GM11168 (cell line): Measurements from ENCODE around the gene GRID1.

ENCODE experiments used
- in situ Hi-C: fragments of 300-500 bp; cut with MboI; formaldehyde crosslinking; loops from one replicate; pipeline ENCODE4 v1.12.0; 2022; ENCODE audit warnings: low sequenced_read_pairs; ENCODE audit not compliant: unreplicated experiment

GRID1 gene

DNA sequence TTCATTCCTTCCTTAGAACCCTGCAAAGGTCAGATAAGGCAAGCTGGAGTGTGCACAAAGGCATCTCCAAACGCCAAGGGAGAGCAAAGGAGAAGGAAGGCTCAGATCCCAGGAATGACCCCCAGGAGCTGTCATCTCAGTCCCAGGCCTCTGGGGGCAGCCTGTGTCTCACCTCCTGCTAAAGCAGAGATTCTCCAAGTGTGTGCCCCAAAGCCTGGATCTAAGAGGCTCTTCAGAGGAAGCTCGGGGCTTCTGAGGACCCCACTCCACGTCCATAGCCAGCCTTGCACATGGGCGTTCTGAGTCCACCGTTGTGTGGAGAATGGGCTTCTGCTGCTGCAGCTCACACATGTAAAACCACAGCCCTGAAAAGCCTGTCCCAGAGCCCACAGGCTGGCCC is 5.1 kb upstream of the GRID1 start:
- in situ Hi-C loops: no loop called here

DNA sequence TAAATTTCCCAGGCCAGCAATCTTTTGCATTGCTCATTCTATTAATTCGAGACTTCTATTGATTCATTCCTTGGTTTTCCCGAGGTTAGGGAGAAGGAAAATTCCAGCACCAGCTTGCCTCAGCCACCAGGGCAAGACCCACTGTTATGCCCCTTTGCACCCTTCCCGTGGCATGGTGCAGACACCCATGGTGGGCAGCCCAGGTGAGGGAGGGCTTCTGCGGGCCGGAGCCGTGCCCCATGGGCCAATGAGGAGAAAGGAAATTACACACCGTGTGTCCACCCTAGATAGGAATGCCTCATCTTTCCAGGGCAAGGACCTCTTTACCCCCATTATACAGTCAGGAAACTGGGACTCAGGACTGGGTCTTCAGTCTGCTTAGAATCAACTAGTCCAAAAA is 4.5 kb upstream of the GRID1 start:
- in situ Hi-C loops: no loop called here

DNA sequence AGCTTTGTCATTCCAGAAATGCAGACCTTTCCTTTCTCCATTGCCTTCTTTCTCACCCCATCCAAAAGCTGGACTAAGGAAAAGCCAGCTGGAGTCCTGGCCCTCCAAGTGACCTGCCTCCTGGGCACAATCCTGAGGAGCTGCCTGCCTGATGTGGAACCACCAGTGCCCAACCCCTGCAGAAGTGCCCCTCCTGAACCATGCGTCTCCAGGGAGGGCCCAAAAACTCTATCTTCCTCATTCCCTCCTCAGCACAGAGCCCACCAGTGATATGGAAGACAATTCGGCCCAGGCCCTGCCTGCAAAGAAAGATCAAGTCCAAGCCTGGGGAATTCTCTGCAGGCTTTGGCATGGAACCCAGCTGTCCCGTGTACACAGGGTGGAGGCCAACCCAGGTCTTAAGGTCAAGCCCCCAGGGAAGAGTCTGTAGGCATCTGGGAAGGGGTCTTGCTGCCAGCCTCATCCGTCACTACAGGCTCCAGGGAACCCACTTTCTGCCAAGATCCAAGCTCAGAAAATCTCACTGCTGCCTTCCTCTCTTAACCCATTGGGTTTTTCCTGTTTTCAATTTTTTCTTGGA is 3.5 kb upstream of the GRID1 start:
- in situ Hi-C loops: no loop called here

DNA sequence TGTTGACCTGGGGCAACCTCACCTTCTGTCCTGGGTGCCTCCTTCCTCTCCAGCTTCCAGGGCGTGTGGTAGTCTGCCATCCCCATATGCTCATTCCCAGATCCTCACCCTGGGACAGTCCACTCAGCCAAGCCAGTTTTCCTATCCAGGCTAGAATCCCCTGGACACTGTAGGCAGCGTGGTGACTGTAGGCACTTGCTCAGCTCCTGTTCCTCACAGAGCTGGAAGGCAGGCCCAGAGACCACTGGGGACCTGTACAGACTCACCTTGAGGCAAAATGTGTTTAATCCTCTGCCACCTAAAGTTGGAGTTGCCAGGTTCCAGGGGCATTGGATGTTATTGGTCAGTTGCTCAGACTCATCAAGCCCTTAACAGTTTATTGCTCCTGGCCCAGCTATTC is 2.4 kb upstream of the GRID1 start:
- in situ Hi-C loops: no loop called here

DNA sequence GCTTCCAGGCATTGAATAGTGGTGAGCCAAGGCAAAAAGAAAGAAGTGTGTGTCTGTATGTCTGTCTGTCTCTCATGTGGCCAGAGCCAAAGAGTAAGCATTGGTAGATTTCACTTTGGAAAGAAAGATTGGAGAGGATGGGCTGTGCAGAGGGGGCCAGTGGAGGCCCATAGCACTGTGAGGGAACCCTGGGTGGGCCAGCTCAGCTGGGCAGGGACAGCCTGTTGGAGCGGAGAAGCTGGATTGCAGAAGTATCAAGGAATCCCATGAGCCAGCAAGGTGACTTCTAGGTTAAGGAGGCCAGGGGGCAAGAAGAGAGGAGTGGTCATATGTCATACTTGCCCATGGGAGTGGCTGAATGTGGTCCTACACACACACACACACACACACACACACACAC is 1.5 kb upstream of the GRID1 start:
- in situ Hi-C loops: no loop called here

DNA sequence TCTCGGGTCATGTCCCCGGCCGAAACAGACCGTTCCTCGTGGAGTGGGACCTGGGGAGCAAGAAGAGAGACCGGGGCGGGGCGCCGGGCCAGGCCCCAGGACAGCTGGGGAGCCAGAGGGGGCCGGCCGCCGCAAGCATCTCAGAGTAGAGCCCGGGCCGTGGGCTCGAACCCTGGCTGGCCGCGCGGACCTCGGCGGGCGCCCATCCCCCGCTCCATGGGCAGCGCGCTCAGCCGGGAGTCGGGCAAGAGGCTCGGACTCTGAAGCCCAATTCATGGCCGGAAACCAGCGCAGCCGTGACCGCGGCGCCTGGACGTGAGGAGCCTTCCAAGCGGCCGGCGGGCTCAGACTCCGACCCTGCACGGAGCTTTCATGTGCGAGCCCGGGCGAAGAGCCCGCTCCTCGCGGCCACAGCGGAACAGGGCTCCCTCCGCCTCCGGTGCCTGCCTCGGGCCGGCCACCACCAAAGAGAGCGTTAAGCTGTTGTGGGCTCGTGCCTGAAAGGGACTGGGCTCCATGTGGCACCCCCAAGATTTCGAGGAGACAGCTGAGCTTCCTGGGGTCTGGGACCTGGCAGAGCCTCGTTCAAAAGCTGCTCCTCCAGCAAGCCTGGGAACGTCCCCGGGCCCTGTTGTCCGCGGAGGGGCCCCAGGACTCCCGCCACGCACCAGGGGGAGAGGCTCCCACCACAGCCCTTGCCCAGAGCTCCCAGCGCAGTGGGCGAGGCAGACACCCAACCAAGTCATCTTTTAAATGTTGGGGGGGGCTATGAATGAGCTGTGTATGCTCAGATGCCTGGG is 757 bp upstream of the GRID1 start:
- in situ Hi-C loops: no loop called here

DNA sequence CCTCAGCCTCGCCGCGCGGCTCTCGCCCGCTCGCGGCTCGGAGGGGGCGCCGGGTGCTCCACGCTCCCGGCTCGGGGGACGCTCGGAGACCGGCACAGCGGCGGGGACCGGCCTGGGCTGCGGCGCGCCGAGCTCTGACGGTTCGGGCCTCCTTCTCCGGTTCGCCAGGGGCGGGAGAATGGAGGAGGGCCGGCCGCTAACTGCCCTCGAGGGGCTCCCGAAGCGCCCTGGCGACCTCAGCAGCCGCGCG is 232 bp upstream of the GRID1 start:
- in situ Hi-C loops: no loop called here

DNA sequence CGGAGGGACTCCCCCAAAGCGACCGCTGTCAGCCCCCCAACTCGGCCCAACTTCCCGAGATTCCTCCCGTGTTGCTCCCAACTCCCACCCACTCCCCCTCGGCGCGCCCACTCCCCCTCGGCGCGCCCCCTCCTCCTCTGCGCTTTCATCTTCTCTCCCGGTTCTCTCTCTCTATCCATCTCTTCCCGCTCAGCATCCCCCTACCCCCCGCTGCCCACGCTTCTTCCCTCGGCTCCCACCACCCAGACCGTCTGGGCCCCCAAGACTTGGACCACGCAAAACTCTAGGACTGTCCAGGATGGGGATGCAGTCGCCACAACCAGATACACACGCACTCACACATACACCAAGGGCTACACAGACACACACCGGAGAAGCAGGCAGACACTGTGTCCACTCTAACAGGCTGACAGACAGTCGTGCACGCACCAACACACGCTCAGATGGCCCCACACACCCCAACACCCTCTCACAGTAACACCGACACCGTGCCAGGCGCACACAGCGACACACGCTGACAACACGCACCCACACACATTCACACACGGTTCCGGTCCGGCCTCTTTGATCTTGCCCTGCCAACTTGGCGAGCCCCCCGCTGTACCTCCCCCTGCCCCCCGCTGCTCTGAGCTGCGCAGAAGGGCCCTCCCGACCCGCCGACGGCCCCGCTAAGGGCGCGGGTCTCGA is 1.1 kb downstream of the GRID1 start:
- in situ Hi-C loops: no loop called here

DNA sequence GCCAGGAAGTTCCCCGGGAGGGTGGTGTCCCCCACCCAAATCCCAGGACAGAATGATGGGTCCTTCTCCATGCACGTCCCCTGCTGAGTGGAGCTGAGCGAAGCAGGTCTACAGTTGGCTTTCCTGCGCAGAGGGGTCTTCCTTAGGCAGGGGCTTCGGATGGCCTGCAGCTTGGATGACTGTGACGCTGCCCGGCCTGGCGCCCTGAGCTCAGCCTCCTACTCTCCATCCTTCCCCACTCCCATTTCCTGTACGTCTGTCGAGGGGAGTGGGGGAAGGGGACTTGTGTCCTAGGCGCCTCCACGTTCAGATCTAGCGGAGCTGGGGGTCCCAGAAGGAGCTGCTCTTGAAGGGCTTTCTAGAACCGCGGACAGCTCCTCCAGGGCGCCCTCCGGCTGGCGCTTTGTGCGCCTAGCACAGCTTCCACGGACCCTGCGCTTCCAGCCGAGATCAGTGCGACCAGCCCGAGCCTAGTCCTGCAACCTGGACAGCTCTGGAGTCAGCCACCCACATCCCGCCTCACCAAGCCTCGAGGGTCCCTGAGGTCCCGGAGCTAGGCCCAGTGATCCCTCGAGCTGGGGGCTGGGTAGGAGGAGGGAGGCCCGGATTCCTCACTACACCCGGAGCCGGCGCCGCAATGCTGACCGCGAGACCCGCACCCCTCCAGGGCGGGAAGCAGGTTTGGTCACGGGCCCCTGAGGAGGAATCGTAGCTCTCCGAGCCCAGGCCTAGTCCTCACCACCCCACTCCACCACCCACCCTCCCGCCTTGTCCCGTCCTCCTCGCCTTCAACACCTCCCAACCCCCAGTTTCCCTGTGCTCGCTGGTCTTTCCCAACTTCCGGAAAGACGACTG is 1.9 kb downstream of the GRID1 start:
- in situ Hi-C loops: no loop called here

DNA sequence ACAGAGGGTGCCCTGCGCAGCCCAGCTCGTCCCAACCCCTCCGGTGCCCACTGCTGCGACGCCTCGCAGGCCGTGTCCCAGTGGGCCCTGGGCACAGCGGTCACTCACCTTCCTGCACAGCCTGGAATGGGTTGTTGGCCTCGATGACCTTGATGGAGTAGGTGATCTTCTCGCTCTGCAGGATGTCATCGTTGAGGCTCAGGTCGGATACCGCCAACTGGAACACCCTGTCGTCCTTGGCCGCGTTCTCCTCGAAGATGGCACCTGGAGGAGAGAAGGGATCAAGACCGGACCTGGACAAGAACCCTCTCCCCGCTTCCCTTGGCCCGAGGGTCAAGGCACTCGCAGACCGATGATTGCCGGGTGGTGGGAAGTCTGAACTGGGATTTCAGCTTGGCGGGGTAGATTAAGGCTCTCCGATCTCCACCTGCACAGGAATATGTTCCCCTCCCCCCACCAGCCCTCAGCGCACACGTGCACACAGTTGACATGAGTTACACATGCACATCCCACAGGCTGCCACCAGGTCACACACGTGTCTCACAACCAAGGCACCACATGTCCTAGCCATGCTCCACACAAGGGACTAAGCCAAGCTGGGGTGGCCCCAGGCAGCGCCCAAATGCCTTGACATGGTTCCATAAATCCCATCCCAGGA is 2.6 kb downstream of the GRID1 start:
- in situ Hi-C loops: no loop called here

- in situ Hi-C loops: no loop called here
These were observed 3.3 kb downstream of the GRID1 start for GRCh38 chr10:86363184-86363832.

- in situ Hi-C loops: no loop called here
These were observed 3.9 kb downstream of the GRID1 start for GRCh38 chr10:86362586-86363183.

- in situ Hi-C loops: no loop called here
These were observed 4.5 kb downstream of the GRID1 start for GRCh38 chr10:86362129-86362527.

GRCh38 chr10:86361156-86362128 is 5.2 kb downstream of the GRID1 start:
- in situ Hi-C loops: no loop called here

DNA sequence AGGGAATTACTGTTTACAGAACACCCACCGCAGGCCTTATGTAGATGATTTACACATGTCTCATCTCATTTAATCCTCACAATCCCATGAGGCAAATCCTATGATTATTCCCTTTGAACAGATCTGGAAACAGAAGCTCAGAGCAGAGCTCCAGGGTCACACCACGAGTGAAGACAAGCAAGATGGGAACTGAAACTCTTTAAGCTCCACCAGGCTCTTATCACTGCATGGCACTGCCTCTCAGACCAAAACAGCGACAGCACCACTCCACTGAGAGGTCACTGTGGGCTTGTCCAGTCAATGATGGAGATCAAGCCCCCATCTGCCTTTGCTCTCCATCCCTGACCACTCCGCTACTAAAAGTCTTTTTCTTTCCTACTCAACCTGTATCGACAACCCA is 5.9 kb downstream of the GRID1 start:
- in situ Hi-C loops: no loop called here

DNA sequence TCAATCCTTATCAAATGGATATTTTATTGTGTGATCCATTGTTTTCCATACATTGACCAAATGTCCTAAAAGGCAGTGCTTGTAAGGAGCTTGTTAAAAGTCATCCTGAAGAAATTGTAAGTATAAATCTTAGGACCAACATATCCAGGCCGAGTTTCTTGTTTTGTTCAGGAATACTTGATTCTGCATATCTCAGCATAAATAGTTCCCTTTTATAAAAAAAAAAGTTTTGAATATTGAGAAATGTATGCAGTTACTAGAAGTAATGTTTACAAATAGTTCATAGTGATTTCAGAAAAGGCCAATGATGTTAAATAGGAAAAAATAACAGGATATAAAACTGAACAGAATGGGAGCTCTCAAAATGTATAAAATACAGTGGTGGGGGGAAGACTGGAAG is 6.6 kb downstream of the GRID1 start:
- in situ Hi-C loops: no loop called here

DNA sequence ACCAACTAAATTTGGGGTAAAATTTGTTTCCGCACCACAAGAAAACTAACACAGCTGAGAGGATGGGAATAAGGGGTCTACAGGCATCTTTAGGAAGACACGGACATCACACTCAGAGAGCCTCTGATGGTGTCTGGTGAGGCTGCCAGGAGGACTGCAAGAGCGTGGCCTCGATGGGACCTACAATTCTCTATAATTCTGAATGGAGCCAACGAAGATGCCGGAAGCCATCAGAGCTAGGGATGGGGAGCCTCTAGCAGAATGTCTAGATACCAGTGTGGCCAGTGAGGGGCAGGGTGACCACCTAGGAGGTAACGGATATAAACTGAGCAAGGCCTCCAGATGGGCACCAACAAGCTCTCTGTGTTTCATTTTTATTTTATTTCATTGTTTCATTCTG is 7.5 kb downstream of the GRID1 start:
- in situ Hi-C loops: no loop called here

DNA sequence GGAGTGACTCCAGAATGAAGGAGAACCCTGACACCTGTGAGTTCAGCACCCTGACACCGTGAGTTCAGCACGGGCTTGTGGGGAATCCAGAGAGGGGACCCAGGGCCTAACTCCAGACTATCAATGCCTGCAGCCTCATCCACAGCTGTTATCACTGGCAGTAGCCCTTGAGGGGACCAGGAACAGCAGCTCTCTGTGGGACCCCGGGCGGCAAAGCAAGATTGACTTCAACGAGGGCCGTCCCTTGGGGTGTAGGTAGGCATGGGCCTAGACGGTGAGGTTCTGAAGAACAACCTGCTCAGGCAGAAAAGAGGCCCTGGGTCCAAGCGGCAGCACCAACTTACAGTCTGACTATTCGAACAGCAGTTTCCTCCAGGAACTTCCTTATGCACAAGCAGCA is 8.9 kb downstream of the GRID1 start:
- in situ Hi-C loops: no loop called here

DNA sequence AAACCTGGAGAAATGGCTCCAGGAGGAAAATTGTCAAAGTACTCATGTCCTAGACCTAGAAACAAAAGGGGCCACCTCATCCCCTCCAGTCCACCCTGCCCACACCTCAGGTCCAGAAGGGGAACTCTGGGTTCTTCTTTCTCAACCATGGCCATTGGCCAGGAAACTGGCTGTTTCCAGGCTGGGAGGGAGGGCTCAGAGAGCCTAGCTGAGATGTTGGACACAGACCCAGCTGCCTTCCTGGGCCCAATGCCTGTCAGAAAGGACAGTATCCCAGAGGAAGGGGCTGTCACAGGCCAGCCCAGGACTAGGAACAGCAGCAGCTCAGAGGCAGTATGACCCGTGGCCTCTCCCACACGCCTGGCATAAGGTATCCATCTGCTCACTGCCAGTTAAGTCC is 9.6 kb downstream of the GRID1 start:
- in situ Hi-C loops: no loop called here
